T47D (cell line): ENCODE data around the gene RAB3C.

Source experiments
- DNase-seq, 2 experiments: peaks; one replicate each; pipeline versions ENCODE4 v3.0.0 to v3.0.0-alpha.2; 2011 to 2012; ENCODE audit warnings: low read depth in 1 of 2, low spot score in 1 of 2
- JUND ChIP-seq: IDR thresholded peaks from 2 replicates; pipeline ENCODE4 v1.6.1; 2012; ENCODE audit warnings: low read depth
- in situ Hi-C: cut with HindIII; loops from 2 replicates; pipeline ENCODE4 v1.10.0; 2016; ENCODE audit warnings: low sequenced_read_pairs, low pct_unique_long_range_greater_than_20kb

RAB3C gene

GRCh38 chr5:58904737-58905136 lies 321.9 kb downstream of the RAB3C start:
- no peak for DNase-seq
- in situ Hi-C loops = no loop called here
- TF ChIP-seq JUND = no peak

GRCh38 chr5:58905944-58906343 lies 323.1 kb downstream of the RAB3C start:
- TF ChIP-seq JUND = no peak
- no peak for DNase-seq
- in situ Hi-C loops = no loop called here
